ENCODE results near the gene ADAT3. TPM values are rescaled to one million over a fixed set of nuclear protein-coding genes. Genes with fewer than 3 reads are reported as not detected.

ADAT3 gene
- total RNA-seq: 4.0 TPM

DNA sequence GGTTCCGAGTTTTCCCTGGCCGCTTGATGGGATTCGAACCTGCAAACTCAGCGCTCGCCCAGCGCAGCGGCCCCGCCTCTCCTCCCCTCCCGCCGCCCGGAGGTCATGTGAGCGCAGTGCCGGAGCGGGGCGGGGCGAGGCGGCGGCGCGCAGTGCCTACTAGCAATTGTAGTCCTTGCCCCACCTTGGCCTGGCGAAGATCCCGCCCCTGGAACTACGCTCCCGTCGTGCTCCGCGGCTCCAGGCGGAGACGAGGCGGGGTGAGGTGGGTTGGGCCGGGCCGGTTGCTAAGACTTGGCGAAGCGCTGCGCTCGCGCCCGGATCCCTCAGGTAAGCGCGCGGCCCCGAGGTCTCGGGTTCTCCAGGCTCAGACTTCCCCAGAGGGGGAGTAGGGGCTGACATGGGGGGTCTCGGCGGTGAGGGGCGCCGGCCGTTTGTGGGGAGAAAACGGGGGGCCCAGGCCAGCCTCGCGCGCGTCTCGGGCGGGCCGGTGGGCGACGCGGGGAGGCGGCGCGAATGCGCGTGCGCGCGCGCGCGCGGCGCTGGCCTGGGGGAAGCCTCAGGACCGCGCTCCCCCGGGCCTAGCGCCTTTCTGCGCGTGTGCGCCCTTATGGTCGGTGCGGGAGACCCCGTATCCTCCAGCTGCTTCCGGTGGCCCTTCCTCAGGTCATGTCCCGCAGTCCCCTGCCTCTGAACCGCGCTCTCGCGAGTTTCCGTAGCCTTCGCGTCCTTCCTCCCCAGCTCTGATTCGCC, at the start of gene ADAT3, which contains the start of gene SCAMP4:
TSS of gene ADAT3 (plus strand) at position 290 of the 753 bp plus-strand sequence. CDS start 6,649 bp downstream, outside the sequence.
TSS of gene SCAMP4 (plus strand) at position 290 of the 753 bp plus-strand sequence. CDS start 9,621 bp downstream, outside the sequence.
- peak; percentile 95 to 99 (median 99) for DNase-seq (ENCODE audit: low read depth in 2 of 3, low spot score in 2 of 3)

DNA sequence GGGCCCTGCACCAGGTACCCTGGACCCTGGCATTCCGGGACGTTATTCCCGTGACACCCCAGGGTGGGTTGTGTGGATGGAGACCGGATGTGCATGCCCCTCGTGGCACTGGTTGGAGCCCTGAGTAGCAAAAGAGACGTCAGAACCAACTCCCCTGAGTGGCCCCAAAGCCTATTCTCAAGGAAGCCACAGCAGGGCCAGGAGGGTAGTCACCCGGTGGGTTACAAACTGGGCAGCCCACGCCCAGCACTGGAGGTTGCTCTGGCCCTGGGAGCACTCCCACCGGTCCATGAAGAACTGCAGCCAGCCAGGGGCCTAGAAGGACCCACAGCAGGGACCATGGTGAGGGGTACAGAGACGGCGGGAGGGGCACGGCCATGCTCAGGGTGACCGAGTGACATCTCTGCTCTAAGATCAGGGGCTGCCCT, 49.4 kb upstream of the ADAT3 start:
- peak in 1 of 3 donors; percentile 30 for DNase-seq (ENCODE audit: low read depth in 2 of 3, low spot score in 2 of 3)

DNA sequence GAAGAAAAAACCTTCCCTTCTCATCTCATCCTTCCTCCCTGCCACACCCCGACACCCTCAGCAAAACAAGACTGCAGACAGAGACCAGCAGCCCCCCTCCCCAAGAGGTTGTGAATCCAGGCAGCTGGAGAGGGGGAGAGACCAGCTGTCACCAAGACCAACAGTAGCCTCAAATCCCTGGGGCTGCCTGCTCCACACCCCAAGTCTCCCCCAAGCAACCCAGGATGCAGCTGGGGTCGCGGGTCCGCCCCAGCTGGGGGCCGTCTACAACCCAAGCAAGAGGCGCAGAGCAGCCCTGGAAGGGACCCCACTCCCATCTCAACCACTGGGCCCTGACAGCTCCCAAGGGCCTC, 48.9 kb upstream of the ADAT3 start:
- DNase-seq (ENCODE audit: low read depth in 2 of 3, low spot score in 2 of 3): no peak

DNA sequence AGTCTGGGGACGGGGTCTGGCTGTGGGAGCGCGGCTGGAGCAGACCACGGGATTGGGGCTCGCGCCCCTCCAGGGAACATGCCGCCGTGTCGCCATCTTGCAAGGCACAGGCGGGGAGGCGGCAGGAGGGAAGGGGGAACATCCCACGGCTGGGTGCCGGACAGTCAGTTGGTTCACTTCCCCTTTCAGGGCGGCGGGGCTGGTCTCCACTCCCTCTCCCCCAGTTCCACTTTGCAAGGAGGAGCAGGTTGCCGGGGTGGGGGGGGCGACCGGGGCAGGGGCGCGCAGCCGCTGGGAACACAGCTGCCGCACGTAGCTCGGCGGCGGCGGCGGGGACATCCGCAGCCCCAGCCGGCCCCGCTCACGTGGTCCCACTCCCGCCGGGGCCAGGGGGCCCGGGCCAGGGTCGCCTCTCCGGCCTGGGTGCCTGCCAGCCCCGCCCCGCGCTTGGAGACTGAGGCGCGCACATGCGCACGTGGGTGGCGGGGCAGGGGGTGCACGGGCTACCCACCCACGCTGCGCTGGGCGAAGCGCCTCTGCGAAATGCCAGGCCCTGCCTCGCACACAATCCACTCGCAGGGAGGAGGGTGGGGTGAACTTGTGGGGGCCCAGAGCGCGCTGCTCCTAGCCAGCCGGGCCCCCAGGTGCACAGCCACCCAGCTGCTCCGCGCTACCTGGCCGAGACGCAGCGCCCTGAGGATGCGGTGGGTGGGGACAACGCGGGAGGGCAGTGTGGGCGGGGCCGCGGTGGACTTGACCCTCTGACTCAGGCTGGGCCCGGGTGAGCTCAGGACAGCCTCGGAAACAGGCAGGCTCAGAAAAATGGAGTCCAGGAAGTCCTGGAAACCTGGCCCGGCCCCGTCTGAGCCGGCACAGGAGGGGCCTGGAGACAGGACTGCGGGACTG, 48.2 kb upstream of the ADAT3 start:
- DNase-seq (ENCODE audit: low read depth in 2 of 3, low spot score in 2 of 3): peak in 1 of 3 donors; percentile 84

DNA sequence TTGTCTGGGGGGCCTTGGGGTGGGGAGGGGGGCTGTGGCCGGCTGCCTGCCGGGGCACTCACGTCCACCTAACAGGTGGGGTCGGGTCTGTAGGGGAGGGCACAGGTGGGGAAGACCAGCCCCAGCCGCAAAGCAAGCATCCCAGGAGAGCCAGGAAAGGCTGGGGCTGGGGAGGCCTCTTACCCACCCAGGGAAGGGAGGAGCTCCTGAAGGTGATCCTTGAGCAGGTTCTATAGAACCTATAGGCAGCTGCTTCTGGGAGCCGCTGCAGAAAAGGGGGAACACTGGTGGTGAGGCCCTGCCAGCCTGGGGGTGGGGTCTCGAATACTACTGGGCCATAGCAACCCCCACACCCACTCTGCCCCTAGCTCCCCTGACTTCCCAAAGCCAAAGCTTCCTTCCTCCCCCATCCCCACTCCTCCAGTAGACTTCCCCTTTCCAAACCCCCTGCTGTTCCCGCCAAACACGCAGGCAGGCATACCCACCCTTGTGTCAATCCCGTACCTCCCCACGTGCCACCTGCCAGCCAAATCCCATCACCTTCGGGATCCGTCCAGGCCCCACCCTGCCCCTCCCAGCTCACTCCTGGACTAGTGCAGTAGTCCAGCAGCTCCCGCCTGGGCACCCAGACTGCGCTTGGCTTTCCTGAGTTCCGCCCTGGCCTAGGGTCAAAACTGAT, 47.4 kb upstream of the ADAT3 start:
- no peak for DNase-seq (ENCODE audit: low read depth in 2 of 3, low spot score in 2 of 3)

DNA sequence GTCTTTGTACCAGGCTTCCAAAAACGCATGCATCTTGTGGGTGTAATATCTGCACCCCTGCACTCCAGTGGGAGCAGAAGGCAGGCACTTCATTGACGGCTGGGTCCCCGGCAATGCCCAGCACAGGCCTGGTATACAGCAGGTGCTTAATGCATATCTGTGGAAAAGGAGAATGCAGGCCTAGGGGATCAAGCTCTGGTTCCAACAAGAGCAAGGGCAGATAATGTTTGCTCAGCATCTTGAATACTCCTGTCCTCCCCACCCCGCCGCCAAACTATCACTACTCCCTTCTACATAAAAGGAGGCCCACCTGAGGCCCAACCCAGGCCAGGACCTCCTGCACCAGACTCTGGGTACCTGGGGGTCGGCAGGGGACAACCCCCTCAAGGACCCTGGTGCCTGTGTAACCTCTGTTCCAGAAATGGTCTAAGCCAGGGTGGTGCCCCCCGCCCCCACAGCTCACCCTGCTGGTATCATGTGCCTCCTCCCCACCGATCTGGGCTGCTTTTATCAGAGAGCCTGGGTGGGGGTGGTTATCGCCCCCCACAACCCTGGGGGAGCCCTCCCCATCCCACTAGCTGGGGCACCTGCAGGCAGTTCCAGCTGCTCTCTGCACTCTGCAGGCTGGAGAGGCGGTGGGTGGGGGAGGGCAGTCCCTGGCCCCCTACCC, 46.7 kb upstream of the ADAT3 start:
- DNase-seq (ENCODE audit: low read depth in 2 of 3, low spot score in 2 of 3): no peak

DNA sequence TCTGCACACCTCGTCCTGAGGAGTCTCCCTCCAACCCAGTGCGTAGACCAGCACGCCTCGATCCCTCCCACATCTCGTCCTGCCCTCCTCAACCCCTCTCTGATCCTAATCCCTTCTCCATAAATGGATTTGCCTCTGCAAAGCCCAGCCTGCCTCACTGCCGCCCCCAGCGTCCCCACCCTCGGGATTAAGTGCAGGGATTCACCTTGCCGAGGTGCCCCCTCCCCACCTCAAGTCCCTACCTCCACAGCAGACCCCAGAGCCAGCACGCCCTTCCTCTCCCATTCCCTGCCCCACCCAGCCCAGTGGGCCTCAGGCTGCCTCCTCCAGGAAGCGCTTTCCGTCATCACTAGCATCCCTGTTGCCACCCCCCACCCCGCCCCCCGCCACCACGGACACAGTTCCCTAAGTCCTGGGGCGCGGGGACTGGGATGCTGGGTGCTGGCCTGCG, 45.8 kb upstream of the ADAT3 start:
- DNase-seq (ENCODE audit: low read depth in 2 of 3, low spot score in 2 of 3): no peak

DNA sequence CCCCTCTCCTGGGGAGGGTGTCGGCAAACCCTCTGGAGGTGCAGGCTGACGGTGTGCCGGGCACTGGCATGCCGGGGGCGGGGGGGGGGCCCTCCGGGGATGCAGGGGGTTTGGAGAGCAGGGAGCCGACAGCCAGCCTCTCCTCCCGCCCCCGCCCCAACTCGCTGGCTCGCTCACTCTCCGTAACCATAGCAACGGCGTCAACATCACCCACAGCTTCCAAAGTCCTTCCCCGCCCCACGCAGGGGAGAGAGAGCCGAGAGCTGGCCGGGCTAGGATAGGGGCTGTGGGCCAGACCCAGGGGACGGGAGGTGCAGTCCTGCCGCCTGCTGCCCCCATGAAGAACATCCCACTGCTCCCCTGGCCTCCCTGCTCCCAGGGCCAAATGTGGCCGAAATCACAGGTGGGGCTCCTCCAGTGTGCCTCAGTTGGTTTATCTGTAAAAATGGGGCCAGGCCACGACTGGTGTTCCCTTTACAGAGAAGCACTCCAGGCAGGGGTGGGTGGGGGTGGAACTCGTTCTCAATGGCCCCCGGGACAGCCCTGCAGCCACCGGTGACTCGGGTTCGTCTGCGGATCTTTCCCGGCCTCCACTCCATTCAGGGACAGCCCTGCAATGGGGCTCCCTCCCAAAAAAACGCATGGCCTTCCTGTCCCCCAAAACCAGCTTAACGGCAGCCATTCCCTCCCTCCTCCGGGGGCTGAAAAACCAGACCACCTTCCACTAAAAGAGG, 45.0 kb upstream of the ADAT3 start:
- DNase-seq (ENCODE audit: low read depth in 2 of 3, low spot score in 2 of 3): peak in 1 of 3 donors; percentile 79

DNA sequence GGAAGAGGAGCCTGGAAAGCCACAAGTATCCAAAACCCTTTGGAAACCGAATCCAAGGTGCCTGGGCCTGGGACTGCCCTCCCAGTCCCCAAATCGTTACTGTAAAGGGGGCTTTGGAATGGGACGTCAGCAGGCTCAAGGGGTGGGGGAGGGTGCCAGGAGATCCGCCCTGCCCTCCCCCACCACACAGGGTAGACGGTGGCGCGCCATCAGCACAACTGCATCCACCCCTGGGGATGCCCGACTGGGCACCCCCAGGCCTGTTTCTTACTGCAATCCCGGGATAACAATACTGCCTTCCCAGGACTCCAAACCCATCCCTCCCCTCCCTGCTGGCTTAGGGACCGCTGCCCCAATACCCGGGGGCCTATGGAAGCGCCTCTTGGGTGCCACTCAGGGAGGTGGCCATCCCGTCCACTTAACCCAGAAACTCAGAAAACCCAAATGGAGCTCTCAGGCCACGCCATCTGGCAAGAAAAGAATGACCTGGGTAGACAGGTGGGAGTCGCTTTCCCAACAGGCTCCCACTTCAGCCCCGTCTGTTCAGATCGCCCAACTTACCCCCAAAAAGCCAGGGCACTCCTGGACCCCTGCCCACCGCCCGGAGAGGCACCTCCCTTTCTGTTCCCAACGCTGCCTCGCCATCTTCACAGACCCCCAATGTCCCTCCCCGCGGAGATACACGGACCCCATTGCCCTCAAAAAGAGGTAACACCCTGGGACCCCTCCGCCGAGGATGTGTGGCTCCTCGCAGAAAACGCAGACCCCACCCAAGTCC, 44.2 kb upstream of the ADAT3 start:
- DNase-seq (ENCODE audit: low read depth in 2 of 3, low spot score in 2 of 3): no peak

DNA sequence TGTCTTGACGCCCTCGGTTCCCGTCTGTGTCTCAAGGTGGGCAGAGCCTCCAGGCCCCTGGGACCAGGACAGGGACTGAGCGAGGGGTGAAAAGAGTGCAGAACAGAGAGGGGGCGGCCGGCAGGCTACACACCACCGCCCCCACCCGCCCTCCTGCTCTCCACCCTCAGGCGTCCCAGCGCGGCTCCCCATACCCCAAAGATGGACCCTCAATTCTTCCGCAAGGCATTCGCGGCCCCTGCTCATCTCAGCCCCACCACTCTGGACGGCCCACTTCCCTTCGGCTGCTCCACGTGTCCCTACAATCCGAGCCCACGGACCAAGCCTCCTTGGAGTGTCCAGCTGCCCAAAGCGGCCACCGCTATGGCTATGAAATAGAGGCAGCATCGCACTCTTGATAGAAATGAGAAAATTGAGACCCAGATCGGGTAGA, 43.6 kb upstream of the ADAT3 start:
- DNase-seq (ENCODE audit: low read depth in 2 of 3, low spot score in 2 of 3): no peak

DNA sequence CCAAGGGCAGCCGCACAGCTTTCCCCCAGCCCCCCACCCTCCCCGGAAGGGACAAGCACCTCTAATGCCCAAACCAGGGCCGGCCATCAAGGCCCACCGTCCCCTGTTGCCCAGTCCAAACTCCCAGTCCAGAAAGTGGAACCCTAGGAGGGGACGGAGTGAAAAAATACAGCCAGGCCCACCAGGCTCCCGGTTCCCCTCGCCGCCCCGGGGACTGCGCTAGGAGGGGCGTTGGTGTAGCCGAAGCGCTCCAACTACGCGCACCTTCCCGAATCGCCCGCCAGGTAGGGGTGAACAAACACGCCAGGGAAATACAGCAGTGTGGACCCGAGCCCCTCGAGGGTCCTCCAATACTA, 43.2 kb upstream of the ADAT3 start:
- DNase-seq (ENCODE audit: low read depth in 2 of 3, low spot score in 2 of 3): no peak

DNA sequence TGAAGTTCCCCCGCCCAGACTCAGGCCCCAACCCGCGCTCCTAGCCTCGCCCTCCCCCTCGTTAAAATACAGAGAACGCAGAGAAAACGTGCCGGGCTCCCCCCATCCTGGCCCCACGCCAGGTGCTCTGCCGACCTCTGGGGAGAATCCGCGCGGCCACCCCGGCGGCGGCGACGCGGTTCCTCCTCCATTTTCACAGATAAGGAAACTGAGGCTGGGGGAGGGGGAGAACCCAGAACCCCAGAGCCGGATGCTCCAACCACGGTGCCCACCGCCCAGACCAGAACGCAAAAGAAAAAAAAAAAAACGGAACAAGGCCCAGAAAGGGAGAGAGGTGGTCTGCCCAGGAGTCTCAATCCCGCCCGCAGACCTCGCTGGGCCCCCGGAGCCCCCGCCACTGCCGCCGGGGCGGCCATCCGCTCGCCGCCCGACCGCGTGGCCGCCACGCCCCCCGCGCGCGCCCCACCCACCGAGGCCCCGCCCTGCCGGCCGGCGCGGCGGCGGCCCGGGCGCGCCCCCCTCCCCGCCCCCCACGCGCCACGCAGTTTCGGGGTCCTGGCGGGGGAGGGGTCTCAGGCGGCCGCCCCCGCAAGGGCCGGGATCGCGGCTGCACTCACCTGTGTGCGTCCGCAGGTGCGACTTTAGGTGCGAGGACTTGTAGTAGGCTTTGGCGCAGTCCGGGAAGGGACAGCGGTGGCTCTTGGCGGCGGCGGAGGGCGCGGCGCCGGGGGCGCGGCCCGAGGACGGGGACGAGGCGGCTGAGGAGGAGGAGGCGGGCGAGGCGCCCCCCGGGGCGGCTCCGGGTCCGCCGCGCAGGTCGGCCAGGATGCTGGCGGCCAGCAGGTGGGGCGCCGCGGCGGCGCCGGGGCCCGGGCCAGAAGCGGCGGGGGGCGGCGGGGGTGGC, 42.5 kb upstream of the ADAT3 start:
- peak in 1 of 3 donors; percentile 71 for DNase-seq (ENCODE audit: low read depth in 2 of 3, low spot score in 2 of 3)

DNA sequence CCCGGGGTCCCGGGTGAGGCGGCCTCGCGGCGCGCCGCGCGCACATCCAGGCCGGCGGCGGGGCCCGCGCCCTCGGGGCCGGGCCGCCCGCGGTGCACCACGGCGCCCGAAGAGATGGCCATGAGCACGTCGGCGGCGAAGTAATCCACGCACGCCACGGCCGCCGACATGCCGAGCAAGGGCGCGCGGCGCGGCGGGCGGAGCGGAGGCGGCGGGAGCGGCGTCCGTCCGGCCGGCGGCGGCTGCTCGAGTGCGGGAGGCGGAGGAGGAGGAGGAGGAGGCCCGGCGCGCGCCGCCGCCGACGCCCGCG, 41.9 kb upstream of the ADAT3 start, which contains the start of gene KLF16:
TSS of gene KLF16 (minus strand) at position 252 of the 310 bp plus-strand sequence. CDS start at position 170, 82 bp downstream.
- no peak for DNase-seq (ENCODE audit: low read depth in 2 of 3, low spot score in 2 of 3)

DNA sequence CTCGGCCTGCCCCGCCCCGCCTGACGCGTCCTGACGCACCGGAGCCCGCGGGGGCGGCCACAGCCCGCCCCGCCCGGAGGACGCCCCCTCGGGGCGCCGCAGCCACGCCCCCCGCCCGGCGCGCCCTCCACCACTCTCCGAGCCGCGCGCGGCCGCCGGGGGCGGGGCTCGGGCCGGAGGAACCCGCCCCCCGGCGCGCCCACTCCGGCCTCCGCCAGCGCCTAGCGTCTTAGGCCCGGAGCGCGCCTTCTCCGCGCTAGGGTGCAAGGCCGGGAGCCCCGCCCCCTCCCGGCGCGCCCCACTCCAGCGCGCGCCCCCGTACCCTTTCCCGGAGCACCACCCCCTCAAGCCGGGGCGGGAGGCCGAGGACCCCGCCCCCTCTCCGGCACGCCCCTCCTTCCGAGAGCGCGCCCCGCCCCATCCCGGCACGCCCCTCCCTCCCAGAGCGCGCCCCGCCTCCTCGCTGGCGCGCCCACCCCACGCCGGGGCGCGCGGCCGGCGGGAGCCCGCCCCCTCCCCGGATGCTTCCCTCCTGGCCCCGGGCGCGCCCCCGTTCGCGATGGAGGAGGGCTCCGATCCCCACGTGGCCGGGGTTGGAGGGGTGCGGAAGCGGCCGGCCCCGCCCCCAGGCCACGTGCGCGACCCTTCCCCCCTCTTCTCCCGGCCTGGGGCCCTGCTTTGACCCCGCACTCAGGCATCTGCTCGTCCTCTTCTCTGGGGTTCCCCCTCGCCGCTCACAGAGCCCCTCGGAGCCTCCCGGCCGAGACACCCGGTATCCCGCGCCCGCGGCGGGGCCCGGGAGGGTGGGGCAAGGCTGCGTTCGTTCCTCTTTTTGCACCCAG, 41.3 kb upstream of the ADAT3 start:
- peak; percentile 93 to 97 (median 94) for DNase-seq (ENCODE audit: low read depth in 2 of 3, low spot score in 2 of 3)

DNA sequence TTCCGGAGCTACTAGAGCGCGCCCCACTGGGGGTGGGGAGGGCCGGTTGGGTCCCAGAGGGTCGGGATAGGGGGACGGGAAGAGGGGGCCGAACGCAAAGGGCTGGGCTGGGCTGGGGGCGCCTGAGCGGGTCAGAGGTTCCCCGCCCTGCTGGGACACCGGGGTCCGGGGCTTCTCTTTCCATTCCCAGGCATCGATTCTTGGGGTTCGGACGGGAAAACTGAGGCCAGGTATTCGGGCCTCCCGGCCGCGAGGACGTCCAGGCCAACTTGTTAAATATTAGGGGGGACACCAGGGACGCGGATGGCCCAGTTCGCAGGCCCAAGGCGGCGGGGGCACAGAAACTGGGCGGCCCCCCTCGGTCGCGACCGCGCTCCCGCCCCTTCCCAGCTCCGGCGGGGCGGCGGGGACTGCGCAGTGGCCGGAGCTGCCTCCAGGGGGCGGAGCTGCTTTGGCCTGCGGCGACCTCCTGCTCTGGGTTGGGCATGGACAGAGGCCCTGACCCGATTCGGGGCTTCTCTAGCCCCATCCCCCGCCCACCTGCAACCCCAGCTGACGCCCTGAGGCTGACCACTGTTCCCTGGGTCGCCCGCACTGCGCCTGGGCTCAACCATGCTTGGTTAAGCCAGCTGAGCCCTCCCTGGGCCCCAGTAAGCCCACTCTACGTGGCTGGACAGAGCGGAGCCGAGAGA, 40.6 kb upstream of the ADAT3 start:
- peak in 1 of 3 donors; percentile 74 for DNase-seq (ENCODE audit: low read depth in 2 of 3, low spot score in 2 of 3)

All from hematopoietic multipotent progenitor cell (in vitro differentiated cells).